GM18873 (cell line): ENCODE data around the gene FBL.

Experiments
- ATAC-seq: cut with Tn5 transposase; IDR thresholded peaks from one replicate; pipeline ENCODE4 v1.9.1; 2021; ENCODE audit warnings: mild to moderate bottlenecking, moderate library complexity, moderate number of reproducible peaks; ENCODE audit not compliant: unreplicated experiment, low FRiP score

FBL gene

DNA sequence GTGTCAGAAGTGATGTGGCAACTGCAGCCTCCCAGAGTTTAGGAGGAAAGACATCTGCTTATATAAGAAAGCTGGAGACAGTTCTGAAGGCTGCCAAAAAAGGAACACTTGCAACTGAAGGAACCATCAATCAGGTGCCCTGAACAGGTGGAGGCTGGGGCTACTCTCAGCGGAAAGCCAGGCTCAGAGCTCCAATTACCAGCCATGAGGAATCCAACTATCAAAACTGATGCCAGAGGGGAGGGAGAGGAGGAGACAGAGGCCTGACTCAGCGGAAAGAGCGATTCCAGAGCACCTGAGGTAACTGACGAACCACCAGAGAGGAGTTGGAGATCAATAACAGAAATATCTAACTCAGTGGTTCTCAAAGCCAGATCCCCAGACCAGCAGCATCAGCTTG lies 43.2 kb downstream of the FBL start:
- ATAC-seq, result no peak

DNA sequence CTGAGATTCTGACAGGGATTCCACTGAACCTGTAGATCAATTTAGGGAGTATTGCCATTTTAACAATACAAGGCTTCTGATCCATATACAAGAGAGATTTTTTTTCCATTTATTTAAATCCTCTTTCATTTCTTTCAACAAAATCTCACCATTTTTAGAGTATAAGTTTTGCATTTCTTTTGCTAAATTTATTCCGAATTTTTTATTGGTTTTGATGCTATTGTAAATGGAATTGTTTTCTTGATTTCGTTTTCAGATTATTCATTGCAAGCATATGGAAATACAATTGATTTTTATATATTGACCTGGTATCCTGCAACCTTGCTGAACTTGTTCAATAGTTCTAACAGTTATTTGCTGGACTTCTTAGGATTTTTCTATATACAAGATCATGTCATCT lies 49.1 kb downstream of the FBL start:
- no peak for ATAC-seq

DNA sequence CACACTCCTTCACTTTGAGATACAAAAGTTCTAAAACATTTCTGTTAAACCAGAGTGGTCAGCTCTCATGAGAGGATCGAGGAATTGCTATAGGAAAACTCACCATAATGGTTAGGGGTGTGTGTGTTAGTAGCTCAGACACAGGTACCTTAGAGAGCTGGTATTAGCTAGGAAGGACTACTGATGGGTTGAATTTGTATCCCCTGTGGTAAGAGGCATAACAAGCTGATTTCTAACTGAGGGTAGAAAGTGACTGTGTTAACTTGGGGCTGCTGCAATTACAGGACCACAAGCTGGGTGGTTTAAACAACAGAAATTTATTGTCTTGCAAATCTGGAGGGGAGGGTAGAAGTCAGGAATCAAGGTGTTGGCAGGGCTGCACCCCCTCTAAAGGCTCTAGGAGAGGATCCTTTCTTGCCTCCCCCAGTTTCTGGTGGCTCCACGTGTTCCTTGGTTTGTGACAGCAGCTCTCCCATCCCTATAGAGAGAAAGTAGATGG lies 50.1 kb downstream of the FBL start:
- no peak for ATAC-seq

DNA sequence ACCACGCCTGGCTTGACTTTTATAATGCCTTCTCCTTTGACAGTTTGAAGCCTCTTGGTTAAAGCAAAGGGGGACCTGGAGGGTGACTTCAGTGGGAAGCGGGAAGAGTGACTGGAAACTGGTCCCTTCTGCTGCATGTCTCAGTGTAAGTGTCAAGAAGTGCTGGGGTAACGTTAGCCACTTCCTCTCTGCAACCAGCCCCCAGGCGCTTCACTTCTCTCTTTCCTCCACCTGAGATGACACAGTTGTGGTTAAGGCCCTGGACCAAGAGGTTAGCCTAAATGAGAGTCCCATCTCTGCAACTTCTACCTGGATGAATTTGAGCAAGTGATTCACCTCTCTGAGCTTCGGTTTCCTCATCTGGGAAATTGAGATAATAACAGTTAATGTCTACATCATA lies 51.2 kb downstream of the FBL start:
- no peak for ATAC-seq

DNA sequence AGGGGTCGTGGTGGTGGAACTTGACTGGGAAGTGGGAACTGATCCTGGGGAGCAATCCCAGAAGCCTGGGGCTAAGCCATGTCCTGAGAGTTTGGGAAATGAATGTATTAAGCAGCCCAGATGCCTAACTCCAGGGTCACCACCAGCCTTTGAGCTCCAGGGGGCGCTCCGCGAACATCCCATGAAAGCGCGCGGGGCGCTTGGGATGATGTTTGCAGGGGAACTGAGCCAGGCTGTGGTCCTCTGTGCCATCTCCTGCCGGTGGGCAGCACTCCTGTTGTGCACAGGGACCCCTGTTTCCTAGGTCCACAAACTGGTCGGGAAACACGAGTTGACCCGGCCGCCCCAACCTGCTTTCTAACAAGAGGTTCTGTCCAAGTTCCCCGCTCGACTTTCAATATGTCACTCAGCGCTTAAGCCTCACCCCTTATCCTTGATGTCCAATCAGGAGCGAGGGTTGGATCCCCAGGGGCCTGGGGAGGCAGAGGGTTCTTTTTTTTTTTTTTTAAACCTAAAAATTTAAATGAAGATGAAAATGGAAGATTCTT lies 53.1 kb downstream of the FBL start:
- no peak for ATAC-seq

DNA sequence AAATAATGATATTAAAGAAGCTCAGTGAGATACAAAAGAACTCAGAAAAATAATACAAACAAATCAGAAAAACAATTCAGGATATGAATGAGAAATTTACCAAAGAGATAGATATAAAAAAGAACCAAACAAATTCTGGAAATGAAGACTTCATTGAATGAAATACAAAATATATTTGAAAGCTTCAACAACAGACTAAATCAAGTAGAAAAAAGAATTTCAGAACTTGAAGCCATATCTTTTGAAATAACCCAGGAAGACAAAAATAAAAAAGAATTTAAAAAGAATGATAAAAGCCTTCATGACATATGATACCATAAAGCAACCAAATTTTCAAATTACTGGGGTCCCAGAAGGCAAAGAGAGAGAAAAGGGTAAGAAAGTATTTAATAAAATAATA lies 57.9 kb downstream of the FBL start:
- no peak for ATAC-seq
